Activated naive CD8-positive, alpha-beta T cell treated with anti-CD3 and anti-CD28 coated beads for 36 hours (primary cell): ENCODE results near the gene ELSPBP1. TPM values are rescaled to one million over a fixed set of nuclear protein-coding genes. Genes with fewer than 3 reads are reported as not detected.

Experiments used
- DNase-seq: peaks from one replicate; pipeline ENCODE4 v3.0.0; 2021
- H3K27ac Mint-ChIP-seq: one replicate; pipeline ENCODE4 v1.8.0; 2022; ENCODE audit warnings: mild to moderate bottlenecking, moderate library complexity, mixed read lengths
- H3K27me3 Mint-ChIP-seq: one replicate; pipeline ENCODE4 v1.8.0; 2022; ENCODE audit warnings: mild to moderate bottlenecking, mixed read lengths
- H3K36me3 Mint-ChIP-seq: one replicate; pipeline ENCODE4 v1.8.0; 2021; ENCODE audit warnings: mild to moderate bottlenecking, mixed read lengths
- H3K4me1 Mint-ChIP-seq: one replicate; pipeline ENCODE4 v1.8.0; 2021; ENCODE audit warnings: mixed read lengths
- H3K4me3 Mint-ChIP-seq: one replicate; pipeline ENCODE4 v1.8.0; 2022; ENCODE audit warnings: mild to moderate bottlenecking, moderate library complexity, mixed read lengths
- H3K9me3 Mint-ChIP-seq: one replicate; pipeline ENCODE4 v1.8.0; 2022; ENCODE audit warnings: mixed read lengths
- total RNA-seq, 2 experiments: library from RNA; stranded (reverse); gene quantifications; one replicate each; pipeline ENCODE4 v1.2.3, GENCODE V29; 2021

The ELSPBP1 gene
- total RNA-seq, 2 experiments from 2014 or later = not detected

DNA sequence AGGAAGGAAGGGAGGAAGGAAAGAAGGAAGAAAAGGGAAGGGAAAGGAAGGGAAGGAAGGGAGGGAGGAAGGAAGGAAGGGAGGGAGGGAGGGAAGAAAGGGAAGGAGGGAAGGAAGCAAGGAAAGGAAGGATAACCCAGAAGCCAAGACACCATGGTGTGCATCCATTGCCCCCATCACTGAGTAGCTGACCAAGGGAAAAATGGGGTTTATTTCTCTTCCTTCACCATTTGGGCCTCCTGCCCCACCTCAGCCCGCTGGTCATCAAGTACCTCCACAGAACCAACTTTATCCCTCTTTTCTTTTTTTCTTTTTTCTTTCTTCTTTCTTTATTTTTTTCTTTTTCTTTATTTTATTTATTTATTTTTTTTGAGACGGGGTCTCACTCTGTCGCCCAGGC, 29.1 kb downstream of the ELSPBP1 start:
- DNase-seq = no peak
- peaks cover 42% of the 10 kb centered on the region for H3K27me3 Mint-ChIP-seq
- H3K4me3 Mint-ChIP-seq = no peak overlapping the region
- H3K27ac Mint-ChIP-seq = no peak overlapping the region
- no peaks in the 10 kb centered on the region for H3K9me3 Mint-ChIP-seq
- no peaks in the 10 kb centered on the region for H3K4me1 Mint-ChIP-seq
- no peaks in the 10 kb centered on the region for H3K36me3 Mint-ChIP-seq

DNA sequence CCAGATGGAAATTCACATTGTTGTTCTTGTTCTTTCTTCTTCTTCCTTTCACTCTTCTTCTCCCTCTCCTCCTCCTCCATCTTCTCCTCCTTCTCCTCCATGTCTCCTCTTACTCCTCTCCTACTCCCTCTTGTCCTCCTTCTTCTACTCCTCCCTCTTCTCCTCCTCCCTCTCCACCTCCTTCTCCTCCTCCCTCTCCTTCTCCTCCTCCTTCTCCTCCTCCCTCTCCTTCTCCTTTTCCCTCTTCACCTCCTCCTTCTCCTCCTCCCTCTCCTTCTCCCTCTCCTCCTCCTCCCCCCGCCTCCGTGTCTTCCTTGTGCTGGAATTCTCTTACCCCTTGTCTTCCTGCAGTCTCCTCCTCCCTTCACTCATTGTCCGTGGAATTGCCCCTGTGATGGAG, 31.0 kb downstream of the ELSPBP1 start:
- Mint-ChIP-seq H3K36me3 (no peaks in the 10 kb centered on the region), H3K27me3 (peaks cover 42% of the 10 kb centered on the region), H3K4me3 (no peak overlapping the region), H3K4me1 (no peaks in the 10 kb centered on the region), H3K27ac (no peak overlapping the region), H3K9me3 (no peaks in the 10 kb centered on the region)
- DNase-seq = no peak

DNA sequence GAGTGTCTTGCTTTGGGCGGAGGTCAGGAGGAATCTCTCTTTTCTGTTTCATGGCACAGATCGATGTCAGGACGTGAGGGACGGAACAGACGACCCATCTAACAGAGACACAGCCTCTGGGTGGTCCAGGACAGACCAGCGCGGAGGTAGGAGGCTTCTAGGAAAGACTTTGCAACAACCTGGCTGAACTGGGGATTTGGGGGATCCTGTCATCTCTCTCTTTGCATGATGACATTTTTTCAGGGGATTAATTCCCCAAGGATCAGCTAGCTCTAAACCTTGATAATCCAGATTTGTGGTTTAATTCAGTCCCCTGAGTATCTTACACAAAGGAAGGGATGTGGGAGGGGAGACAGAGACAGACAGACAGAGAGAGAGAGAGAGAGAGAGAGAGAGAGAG, 35.0 kb downstream of the ELSPBP1 start:
- no peak for DNase-seq
- peaks cover 36% of the 10 kb centered on the region for H3K27me3 Mint-ChIP-seq
- H3K36me3 Mint-ChIP-seq = no peaks in the 10 kb centered on the region
- H3K9me3 Mint-ChIP-seq = no peaks in the 10 kb centered on the region
- no peak overlapping the region for H3K4me3 Mint-ChIP-seq
- no peak overlapping the region for H3K27ac Mint-ChIP-seq
- H3K4me1 Mint-ChIP-seq = no peaks in the 10 kb centered on the region

DNA sequence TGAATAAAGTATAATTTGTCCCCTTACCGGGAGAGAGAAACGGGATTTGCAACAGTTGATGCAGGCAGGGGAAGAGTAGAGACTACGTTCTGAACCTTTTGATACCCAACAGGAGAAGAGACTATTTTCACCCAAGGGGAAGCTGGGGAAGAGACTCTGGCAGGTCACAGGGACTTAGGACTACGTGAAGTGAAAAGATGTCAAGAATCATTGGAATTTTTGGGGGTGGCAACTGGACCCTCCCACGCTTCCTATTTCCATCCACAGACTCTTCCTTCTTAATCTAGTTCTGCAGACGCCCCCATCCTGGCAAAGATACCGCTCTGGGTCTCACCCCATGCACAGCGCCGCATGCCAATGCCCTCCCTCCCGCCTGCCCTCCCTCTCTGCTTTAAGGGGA, 35.6 kb downstream of the ELSPBP1 start:
- Mint-ChIP-seq H3K4me1 (no peaks in the 10 kb centered on the region), H3K4me3 (no peak overlapping the region), H3K36me3 (no peaks in the 10 kb centered on the region), H3K9me3 (no peaks in the 10 kb centered on the region), H3K27me3 (peaks cover 34% of the 10 kb centered on the region), H3K27ac (no peak overlapping the region)
- DNase-seq = no peak

DNA sequence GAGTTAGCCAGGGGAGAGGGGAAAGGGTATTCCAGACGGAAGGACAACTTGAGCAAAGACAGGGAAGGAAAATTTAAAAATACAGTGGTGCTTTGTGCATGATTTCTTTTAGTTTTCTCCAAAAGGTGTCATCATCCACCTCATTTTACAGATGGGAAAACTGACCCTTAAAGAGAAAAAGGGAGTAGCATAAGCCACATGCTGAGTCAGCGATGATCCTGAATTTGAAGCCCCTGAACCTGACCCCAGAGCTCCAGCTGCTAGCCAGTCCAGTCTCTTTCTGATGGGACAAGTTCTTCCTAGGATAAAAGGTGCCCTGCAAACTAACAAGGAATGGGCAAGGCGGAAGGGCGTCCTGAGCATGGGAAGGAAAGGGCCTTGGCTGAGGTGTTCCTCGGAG, 39.2 kb downstream of the ELSPBP1 start:
- H3K36me3 Mint-ChIP-seq = no peaks in the 10 kb centered on the region
- no peak overlapping the region for H3K27ac Mint-ChIP-seq
- DNase-seq = no peak
- H3K4me1 Mint-ChIP-seq = no peaks in the 10 kb centered on the region
- peaks cover 30% of the 10 kb centered on the region for H3K27me3 Mint-ChIP-seq
- no peak overlapping the region for H3K4me3 Mint-ChIP-seq
- H3K9me3 Mint-ChIP-seq = peaks cover 10% of the 10 kb centered on the region

DNA sequence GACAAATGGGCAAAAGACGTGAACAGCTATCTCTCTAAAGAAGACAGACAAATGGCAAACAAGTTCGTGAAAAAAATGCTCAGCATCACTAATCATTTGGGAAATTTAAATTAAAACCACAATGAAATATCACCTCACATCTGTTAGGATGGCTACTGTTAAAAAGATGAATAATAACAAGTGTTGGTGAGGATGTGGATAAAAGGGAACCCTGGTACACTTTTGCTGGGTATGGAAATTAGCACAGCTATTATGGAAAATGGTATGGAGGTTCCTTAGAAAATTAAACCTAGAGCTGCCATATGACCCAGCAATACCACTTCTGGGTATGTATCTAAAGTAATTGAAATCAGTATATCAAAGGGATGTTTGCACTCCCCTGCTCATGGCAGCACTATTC, 42.3 kb downstream of the ELSPBP1 start:
- H3K4me3 Mint-ChIP-seq = no peak overlapping the region
- no peak overlapping the region for H3K27ac Mint-ChIP-seq
- H3K4me1 Mint-ChIP-seq = no peaks in the 10 kb centered on the region
- no peaks in the 10 kb centered on the region for H3K36me3 Mint-ChIP-seq
- no peak for DNase-seq
- H3K27me3 Mint-ChIP-seq = peaks cover 46% of the 10 kb centered on the region
- H3K9me3 Mint-ChIP-seq = peaks cover 10% of the 10 kb centered on the region

DNA sequence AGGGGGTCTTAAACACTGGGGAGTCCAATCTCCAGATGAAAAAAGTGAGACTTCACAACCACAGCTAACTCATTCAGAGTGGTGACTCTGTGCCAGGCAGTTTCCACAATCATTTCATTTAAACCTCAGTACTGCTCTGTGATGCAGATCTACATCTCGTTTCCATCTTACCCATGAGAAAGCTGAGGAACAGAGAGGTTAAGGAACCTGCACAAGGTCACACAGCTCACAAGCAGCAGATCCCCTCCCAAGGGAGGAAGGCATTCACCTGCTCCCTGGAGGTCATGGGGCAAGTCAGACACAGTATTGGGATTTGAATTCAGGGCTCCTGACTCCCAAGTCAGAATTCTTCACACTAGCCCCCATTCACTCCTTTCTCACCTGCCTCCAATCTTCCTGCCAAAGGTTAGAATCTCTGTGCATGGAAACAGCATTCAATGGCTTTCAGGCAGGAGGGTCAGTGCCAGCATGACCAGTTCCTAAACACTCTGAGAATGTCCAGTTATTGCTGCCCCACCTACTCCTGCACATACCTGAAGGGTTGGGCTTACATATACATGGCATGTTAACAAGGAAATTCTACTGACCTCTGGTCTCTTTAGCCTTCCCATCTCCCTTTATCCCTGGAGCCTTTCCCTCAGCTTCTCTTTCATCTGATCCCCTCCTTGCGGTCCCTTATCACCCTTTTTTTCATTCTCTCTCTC, 47.6 kb downstream of the ELSPBP1 start:
- Mint-ChIP-seq H3K4me1 (no peaks in the 10 kb centered on the region), H3K36me3 (no peaks in the 10 kb centered on the region)

DNA sequence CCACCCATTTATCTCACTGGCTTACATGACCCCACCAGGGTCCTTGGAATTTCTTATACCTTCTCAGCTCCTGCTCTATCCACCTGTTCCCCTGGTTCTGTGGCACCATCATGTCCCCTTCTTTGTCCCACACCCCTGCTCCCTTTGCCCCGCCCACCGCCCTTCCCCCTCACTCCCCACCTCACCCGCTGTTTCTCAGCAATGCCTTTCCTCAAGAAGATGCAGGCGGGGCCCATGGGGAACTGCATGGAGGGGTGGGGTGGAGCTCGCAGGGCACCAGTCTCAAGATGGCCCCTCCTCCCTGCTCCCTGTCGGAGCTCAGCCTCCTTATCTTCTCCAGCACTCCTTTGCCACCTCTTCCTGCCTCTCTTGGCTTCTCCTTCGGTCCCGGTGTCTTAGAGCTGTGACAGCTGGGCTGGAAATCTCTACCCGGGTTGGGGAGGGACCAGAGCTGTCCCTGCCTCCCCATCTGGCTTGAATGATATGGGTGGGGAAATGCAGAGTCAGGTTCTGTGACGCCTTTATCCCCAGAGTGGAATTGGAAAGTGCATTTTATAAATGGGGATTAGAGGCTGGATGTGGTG, 49.3 kb downstream of the ELSPBP1 start, which contains the start of gene CABP5:
TSS of gene CABP5 (minus strand) at position 405 of the 584 bp plus-strand sequence. CDS start at position 248, 157 bp downstream.
- H3K27me3 Mint-ChIP-seq = peaks cover 47% of the 10 kb centered on the region
- no peaks in the 10 kb centered on the region for H3K4me1 Mint-ChIP-seq
- no peak within 1 kb of the TSS for H3K27ac Mint-ChIP-seq

More for the DNA sequence above, 47.6 kb downstream of the ELSPBP1 start:
- Mint-ChIP-seq H3K4me3 (no peak overlapping the region), H3K27ac (no peak overlapping the region), H3K9me3 (no peaks in the 10 kb centered on the region), H3K27me3 (peaks cover 41% of the 10 kb centered on the region)
- DNase-seq = no peak

DNA sequence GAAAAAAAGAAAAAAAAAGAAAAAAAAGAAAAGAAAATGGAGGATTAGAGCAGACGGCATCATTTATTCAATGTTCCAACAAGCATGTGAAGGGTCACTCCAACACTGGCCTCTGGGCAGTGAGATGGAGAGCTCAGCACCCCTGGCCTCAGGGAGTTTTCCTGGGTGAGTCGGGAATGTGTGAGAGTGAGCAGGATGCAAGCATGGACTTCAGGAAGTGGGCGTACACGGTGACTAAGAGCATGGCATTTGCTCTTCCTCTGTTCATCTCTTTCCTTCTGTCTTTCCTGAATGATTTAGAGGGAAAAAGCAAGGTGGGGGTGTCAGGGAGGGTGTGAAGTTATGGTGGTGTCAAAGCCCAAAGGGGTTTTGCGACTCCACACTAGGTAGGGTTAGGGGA, 50.1 kb downstream of the ELSPBP1 start:
- no peaks in the 10 kb centered on the region for H3K36me3 Mint-ChIP-seq
- DNase-seq = no peak
- no peaks in the 10 kb centered on the region for H3K9me3 Mint-ChIP-seq
- H3K4me1 Mint-ChIP-seq = no peaks in the 10 kb centered on the region
- no peak overlapping the region for H3K4me3 Mint-ChIP-seq
- H3K27me3 Mint-ChIP-seq = peaks cover 41% of the 10 kb centered on the region
- no peak overlapping the region for H3K27ac Mint-ChIP-seq

More for the DNA sequence above, 49.3 kb downstream of the ELSPBP1 start, which contains the start of gene CABP5:
- no peaks in the 10 kb centered on the region for H3K9me3 Mint-ChIP-seq
- H3K36me3 Mint-ChIP-seq = no peaks in the 10 kb centered on the region
- H3K4me3 Mint-ChIP-seq = no peak within 1 kb of the TSS
- no peak for DNase-seq

DNA sequence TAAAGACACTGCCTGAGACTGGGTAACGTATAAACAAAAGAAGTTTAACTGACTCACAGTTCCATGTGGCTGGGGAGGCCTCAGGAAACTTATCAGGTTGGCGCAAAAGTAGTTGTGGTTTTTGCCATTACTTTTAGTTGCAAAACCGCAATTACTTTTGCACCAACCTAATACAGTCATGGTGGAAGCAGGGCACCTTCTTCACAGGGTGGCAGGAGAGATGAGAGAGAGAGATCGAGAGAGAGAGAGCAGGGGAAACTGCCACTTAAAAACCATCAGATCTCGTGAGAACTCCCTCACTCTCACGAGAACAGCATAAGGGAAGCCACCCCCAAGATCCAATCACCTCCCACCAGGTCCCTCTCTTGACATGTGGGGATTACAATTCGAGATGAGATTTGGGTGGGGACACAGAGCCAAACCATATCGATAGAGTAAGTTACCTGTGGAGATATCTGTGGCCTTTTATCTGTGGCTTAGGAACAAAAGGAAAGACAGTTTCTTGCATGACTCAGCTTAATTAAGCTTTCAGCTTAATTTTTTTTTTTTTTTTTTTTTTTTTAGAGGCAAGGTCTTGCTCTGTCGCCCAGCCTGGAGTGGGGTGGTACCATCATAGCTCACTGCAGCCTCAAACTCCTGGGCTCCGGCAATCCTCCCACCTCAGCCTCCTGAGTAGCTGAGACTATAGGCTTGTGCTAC, 57.1 kb downstream of the ELSPBP1 start:
- Mint-ChIP-seq H3K4me1 (no peaks in the 10 kb centered on the region), H3K9me3 (peaks cover 2% of the 10 kb centered on the region), H3K27me3 (peaks cover 5% of the 10 kb centered on the region), H3K27ac (no peak overlapping the region), H3K36me3 (no peaks in the 10 kb centered on the region), H3K4me3 (no peak overlapping the region)
- no peak for DNase-seq

DNA sequence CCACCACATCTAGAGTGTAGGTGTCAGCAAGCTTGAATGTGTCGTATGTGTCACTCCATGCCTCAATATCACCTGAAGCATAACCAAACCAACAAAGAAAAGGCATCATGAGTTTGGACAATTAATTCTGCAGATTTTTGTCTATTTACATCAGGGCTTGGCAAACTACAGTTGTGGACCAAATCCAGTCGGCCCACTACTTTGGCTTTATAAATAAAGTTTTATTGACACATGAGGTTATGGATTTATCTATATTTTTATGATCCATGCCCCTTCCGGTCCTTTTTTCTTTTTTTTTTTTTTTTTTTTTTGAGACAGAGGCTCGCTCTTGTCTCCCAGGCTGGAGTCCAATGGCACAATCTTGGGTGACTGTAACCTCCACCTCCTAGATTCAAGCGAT, 58.6 kb downstream of the ELSPBP1 start:
- Mint-ChIP-seq H3K4me1 (no peaks in the 10 kb centered on the region), H3K9me3 (peaks cover 2% of the 10 kb centered on the region), H3K27ac (no peak overlapping the region), H3K36me3 (no peaks in the 10 kb centered on the region), H3K27me3 (no peaks in the 10 kb centered on the region), H3K4me3 (no peak overlapping the region)
- DNase-seq = no peak

DNA sequence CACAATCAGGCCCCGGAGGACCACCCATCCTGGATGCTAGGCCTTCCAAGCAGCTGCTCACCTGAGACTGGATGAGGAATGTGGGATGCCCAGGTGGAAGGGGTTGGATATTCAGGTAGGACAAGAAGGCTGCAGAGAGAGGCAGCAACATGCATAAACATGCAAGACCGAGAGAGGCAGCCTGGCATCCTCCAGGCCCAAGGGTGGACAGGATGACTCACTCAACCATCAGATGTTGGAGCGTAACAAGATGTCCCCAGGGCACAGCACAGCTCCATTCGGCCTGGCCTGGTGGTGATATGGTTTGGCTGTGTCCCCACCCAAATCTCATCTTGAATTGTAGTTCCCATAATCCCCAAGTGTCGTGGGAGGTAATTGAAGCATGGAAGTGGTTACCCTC, 59.4 kb downstream of the ELSPBP1 start:
- H3K27me3 Mint-ChIP-seq = no peaks in the 10 kb centered on the region
- no peak overlapping the region for H3K4me3 Mint-ChIP-seq
- no peaks in the 10 kb centered on the region for H3K4me1 Mint-ChIP-seq
- H3K9me3 Mint-ChIP-seq = peaks cover 2% of the 10 kb centered on the region
- no peak overlapping the region for H3K27ac Mint-ChIP-seq
- no peak for DNase-seq
- no peaks in the 10 kb centered on the region for H3K36me3 Mint-ChIP-seq

DNA sequence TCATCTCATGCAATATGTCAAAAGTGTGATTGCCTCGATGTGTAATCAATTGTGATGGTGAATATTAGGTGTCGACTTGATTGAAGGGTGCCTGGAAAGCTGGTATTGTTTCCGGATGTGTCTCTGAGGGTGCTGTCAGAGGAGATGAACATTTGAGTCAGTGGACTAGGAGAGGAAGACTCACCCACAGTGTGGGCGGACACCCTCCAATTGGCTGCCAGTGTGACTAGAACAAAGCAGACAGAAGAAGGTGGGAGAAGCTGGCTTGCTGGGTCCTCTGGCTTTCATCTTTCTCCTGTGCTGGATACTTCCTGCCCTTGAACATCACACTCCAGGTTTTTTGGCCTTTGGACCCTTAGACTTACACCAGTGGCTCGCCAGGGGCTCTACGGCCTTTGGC, 64.9 kb downstream of the ELSPBP1 start:
- no peaks in the 10 kb centered on the region for H3K36me3 Mint-ChIP-seq
- no peaks in the 10 kb centered on the region for H3K9me3 Mint-ChIP-seq
- DNase-seq = no peak
- no peak overlapping the region for H3K27ac Mint-ChIP-seq
- no peak overlapping the region for H3K4me3 Mint-ChIP-seq
- peaks cover 27% of the 10 kb centered on the region for H3K27me3 Mint-ChIP-seq
- H3K4me1 Mint-ChIP-seq = peaks cover 3% of the 10 kb centered on the region

DNA sequence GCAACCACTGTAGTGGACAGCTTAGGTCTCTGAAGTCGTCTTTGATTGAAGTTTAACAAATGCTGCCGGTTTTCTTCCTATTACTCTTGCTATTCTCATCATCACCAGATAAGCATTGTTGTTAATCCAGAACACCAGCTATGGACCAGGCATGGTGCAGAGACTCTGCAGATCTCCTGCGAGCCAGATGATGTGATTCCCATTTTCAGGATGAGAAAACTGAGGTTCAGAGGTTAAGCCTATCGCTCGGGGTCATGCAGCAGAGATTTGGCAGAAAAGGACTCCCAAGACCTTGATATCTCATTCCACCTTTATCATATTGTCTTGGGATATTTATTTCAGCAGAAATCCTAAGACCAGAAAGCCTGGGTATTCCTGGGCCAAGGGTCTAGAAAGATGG, 65.9 kb downstream of the ELSPBP1 start:
- DNase-seq = no peak
- Mint-ChIP-seq H3K4me3 (no peak overlapping the region), H3K36me3 (no peaks in the 10 kb centered on the region), H3K9me3 (no peaks in the 10 kb centered on the region), H3K4me1 (peaks cover 3% of the 10 kb centered on the region), H3K27me3 (peaks cover 27% of the 10 kb centered on the region), H3K27ac (no peak overlapping the region)

DNA sequence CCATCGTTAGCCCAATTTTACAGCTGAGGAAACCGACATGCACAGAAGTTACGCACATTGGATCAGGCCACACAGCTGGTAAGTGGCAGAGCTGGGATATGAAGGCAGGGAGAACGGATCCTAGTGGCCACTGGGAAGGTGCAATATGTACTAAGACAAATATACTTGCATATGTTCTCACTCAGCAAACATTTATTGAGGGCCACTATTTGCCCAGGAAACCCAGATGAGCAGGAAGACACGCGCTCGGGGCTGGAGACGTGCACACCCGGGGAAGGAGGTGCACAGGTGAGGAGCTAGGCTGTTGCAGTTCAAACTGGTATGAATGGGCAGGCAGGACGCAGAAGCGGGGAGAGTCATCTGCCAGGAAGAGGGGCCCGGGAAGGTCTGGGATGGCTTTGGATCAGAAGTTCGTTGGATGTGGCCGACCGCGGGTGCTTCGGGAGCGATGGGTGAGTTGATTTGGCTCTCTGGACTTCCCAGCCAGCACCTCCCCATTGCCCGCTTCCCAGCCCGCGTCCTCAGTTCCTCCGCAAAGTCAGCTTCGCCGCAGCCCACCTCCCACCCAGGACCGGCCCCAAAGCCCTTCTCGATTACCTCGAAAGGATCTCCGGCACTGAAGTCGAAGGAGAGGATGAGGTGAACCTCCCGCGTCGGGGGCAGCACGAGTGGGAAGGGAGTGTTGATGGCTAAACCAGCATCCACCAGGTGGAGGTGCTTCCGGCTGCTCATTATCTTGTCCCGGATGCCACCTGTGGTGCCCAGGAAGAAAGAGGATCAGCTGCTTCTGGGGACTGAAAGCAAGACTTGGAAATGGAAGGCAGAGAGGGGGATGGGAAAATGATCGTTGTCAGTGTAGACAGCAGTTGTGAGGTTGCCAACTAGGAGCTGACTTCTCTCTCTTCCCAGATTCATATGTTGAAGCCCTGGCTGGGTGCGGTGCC, 67.2 kb downstream of the ELSPBP1 start:
- no peak overlapping the region for H3K4me3 Mint-ChIP-seq
- no peaks in the 10 kb centered on the region for H3K36me3 Mint-ChIP-seq
- H3K9me3 Mint-ChIP-seq = no peaks in the 10 kb centered on the region
- H3K27ac Mint-ChIP-seq = no peak overlapping the region
- H3K4me1 Mint-ChIP-seq = peaks cover 3% of the 10 kb centered on the region
- no peak for DNase-seq
- H3K27me3 Mint-ChIP-seq = peaks cover 27% of the 10 kb centered on the region
